HEK293 (cell line): ENCODE results near the gene ITPR3.

Source experiments
- ATF2 ChIP-seq: fragments of 450-650 bp; formaldehyde crosslinking; IDR thresholded peaks from 2 replicates; pipeline ENCODE4 v1.5.1; 2016; ENCODE audit warnings: missing biosample characterization, missing genetic modification characterization, low read depth
- BCL11B ChIP-seq: fragments of 450-650 bp; formaldehyde crosslinking; IDR thresholded peaks from 2 replicates; pipeline ENCODE4 v1.5.1; 2016; ENCODE audit warnings: low read depth, missing biosample characterization, missing genetic modification characterization
- OSR2 ChIP-seq: fragments of 450-650 bp; formaldehyde crosslinking; IDR thresholded peaks from 2 replicates; pipeline ENCODE4 v1.5.1; 2016; ENCODE audit warnings: missing biosample characterization, missing genetic modification characterization
- PATZ1 ChIP-seq: fragments of 450-650 bp; formaldehyde crosslinking; IDR thresholded peaks from 2 replicates; pipeline ENCODE4 v1.5.1; 2016; ENCODE audit warnings: missing biosample characterization, missing genetic modification characterization
- PRDM2 ChIP-seq: fragments of 450-650 bp; formaldehyde crosslinking; IDR thresholded peaks from 2 replicates; pipeline ENCODE4 v1.5.1; 2016; ENCODE audit warnings: missing biosample characterization, missing genetic modification characterization, borderline replicate concordance
- SCRT1 ChIP-seq: fragments of 450-650 bp; formaldehyde crosslinking; IDR thresholded peaks from 2 replicates; pipeline ENCODE4 v1.5.1; 2016; ENCODE audit warnings: missing biosample characterization, missing genetic modification characterization, borderline replicate concordance
- SCRT2 ChIP-seq: fragments of 450-650 bp; formaldehyde crosslinking; IDR thresholded peaks from 2 replicates; pipeline ENCODE4 v1.5.1; 2016; ENCODE audit warnings: missing biosample characterization, missing genetic modification characterization
- YY2 ChIP-seq: fragments of 450-650 bp; formaldehyde crosslinking; IDR thresholded peaks from 2 replicates; pipeline ENCODE4 v1.5.1; 2016; ENCODE audit warnings: missing biosample characterization, missing genetic modification characterization
- ZBTB21 ChIP-seq: fragments of 450-650 bp; formaldehyde crosslinking; IDR thresholded peaks from 2 replicates; pipeline ENCODE4 v1.5.1; 2017; ENCODE audit warnings: missing biosample characterization, missing genetic modification characterization
- ZBTB48 ChIP-seq: fragments of 450-650 bp; formaldehyde crosslinking; IDR thresholded peaks from 2 replicates; pipeline ENCODE4 v1.5.1; 2016; ENCODE audit warnings: missing biosample characterization, missing genetic modification characterization
- ZNF112 ChIP-seq: fragments of 450-650 bp; formaldehyde crosslinking; IDR thresholded peaks from 2 replicates; pipeline ENCODE4 v1.5.0; 2017; ENCODE audit warnings: missing biosample characterization, missing genetic modification characterization
- ZNF121 ChIP-seq: fragments of 450-650 bp; formaldehyde crosslinking; IDR thresholded peaks from 2 replicates; pipeline ENCODE4 v1.5.1; 2016; ENCODE audit warnings: missing biosample characterization, missing genetic modification characterization
- ZNF202 ChIP-seq: fragments of 450-650 bp; formaldehyde crosslinking; IDR thresholded peaks from 2 replicates; pipeline ENCODE4 v1.5.1; 2016; ENCODE audit warnings: missing biosample characterization, missing genetic modification characterization, borderline replicate concordance
- ZNF248 ChIP-seq: fragments of 450-650 bp; formaldehyde crosslinking; IDR thresholded peaks from 2 replicates; pipeline ENCODE4 v1.5.1; 2017; ENCODE audit warnings: missing biosample characterization, missing genetic modification characterization
- ZNF302 ChIP-seq: fragments of 450-650 bp; formaldehyde crosslinking; IDR thresholded peaks from 2 replicates; pipeline ENCODE4 v1.5.1; 2016; ENCODE audit warnings: missing biosample characterization, missing genetic modification characterization, low read depth
- ZNF311 ChIP-seq: fragments of 450-650 bp; formaldehyde crosslinking; IDR thresholded peaks from 2 replicates; pipeline ENCODE4 v1.5.1; 2017; ENCODE audit warnings: missing biosample characterization, missing genetic modification characterization, borderline replicate concordance
- ZNF335 ChIP-seq: fragments of 450-650 bp; formaldehyde crosslinking; conservative IDR thresholded peaks from 2 replicates; pipeline ENCODE4 v1.5.1; 2016; ENCODE audit warnings: missing biosample characterization, missing genetic modification characterization
- ZNF426 ChIP-seq: fragments of 450-650 bp; formaldehyde crosslinking; IDR thresholded peaks from 2 replicates; pipeline ENCODE4 v1.5.1; 2017; ENCODE audit warnings: missing biosample characterization, missing genetic modification characterization, mild to moderate bottlenecking, inconsistent platforms, moderate library complexity
- ZNF645 ChIP-seq: fragments of 450-650 bp; formaldehyde crosslinking; IDR thresholded peaks from 2 replicates; pipeline ENCODE4; 2016; ENCODE audit warnings: missing biosample characterization, missing genetic modification characterization
- ZNF664 ChIP-seq: fragments of 450-650 bp; formaldehyde crosslinking; IDR thresholded peaks from 2 replicates; pipeline ENCODE4 v1.5.1; 2016; ENCODE audit warnings: missing biosample characterization, missing genetic modification characterization
- TF ChIP-seq, protein P1 (sequence below): fragments of 450-650 bp; formaldehyde crosslinking; IDR thresholded peaks from 2 replicates; pipeline ENCODE4 v1.5.1; 2016; ENCODE audit warnings: missing biosample characterization, missing genetic modification characterization
- TF ChIP-seq, protein P2 (sequence below): fragments of 450-650 bp; formaldehyde crosslinking; IDR thresholded peaks from 2 replicates; pipeline ENCODE4 v1.5.1; 2017; ENCODE audit warnings: missing biosample characterization, missing genetic modification characterization

ITPR3 gene

GRCh38 chr6:33711140-33712129, 90.3 kb downstream of the ITPR3 start, which contains the start of gene UQCC2 (continued):
- TF ChIP-seq PRDM2 (tag by site-specific recombination) (no peak), ZNF311 (tag by site-specific recombination) (no peak), SCRT2 (tag by site-specific recombination) (no peak), ZNF645 (no peak), ZBTB21 (tag by site-specific recombination) (peak; percentile 9; the same call in 1 of the 2 replicates), ZNF202 (tag by site-specific recombination) (no peak), BCL11B (tag by site-specific recombination) (no peak), ZNF426 (tag by site-specific recombination) (no peak), ZNF302 (tag by site-specific recombination) (no peak), ZNF248 (tag by site-specific recombination) (no peak), ZNF335 (tag by site-specific recombination) (peak; percentile 74), YY2 (peak; percentile 91), OSR2 (no peak), PATZ1 (tag by site-specific recombination) (peak; percentile 88), ZBTB48 (tag by site-specific recombination) (peak; percentile 29; the same call in 1 of the 2 replicates), ZNF112 (tag by site-specific recombination) (no peak), ZNF664 (tag by site-specific recombination) (no peak), SCRT1 (tag by site-specific recombination) (no peak), ATF2 (no peak), ZNF121 (tag by site-specific recombination) (no peak)
- TF ChIP-seq, protein P1, sequence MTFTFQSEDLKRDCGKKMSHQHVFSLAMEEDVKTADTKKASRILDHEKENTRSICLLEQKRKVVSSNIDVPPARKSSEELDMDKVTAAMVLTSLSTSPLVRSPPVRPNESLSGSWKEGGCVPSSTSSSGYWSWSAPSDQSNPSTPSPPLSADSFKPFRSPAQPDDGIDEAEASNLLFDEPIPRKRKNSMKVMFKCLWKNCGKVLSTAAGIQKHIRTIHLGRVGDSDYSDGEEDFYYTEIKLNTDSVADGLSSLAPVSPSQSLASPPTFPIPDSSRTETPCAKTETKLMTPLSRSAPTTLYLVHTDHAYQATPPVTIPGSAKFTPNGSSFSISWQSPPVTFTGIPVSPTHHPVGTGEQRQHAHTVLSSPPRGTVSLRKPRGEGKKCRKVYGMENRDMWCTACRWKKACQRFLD, result peak; percentile 73; the same call in 1 of the 2 replicates
- TF ChIP-seq, protein P2, sequence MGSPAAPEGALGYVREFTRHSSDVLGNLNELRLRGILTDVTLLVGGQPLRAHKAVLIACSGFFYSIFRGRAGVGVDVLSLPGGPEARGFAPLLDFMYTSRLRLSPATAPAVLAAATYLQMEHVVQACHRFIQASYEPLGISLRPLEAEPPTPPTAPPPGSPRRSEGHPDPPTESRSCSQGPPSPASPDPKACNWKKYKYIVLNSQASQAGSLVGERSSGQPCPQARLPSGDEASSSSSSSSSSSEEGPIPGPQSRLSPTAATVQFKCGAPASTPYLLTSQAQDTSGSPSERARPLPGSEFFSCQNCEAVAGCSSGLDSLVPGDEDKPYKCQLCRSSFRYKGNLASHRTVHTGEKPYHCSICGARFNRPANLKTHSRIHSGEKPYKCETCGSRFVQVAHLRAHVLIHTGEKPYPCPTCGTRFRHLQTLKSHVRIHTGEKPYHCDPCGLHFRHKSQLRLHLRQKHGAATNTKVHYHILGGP, result no peak
